GM12891 (cell line): ENCODE data around the gene GJB1.

Experiments used
- POLR2A ChIP-seq: IDR thresholded peaks from 2 replicates; pipeline ENCODE4 v1.6.1; 2011; ENCODE audit warnings: low read depth, low read length, control low read depth
- POLR2AphosphoS5 ChIP-seq: IDR thresholded peaks from 2 replicates; pipeline ENCODE4 v1.6.1; 2011; ENCODE audit warnings: low read depth, low read length, control low read depth
- TAF1 ChIP-seq: IDR thresholded peaks from 2 replicates; pipeline ENCODE4 v1.6.1; 2011; ENCODE audit warnings: low read depth, low read length, control low read depth

DNA sequence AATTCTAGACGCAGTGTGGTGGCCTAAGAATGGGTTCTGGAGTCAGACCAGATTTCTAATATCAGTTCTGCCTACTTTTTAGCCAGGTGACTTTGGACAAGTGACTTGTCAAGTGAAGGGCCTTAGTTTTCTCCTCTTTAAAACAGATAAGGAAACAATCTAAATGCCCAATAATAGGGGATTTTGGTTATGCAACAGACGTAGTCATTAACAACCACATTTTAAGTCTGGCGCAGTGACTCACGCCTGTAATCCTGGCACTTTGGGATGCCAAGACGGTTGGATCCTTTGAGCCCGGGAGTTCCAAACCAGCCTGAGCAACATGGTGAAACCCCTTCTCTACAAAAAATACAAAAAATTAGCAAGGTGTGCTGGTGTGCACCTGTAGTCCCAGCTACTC lies 33.0 kb downstream of the GJB1 start:
- TF ChIP-seq POLR2A: no peak
- no peak for TF ChIP-seq TAF1
- TF ChIP-seq POLR2AphosphoS5: no peak
